HepG2 (cell line): ENCODE results near the gene DHX8. TPM values are rescaled to one million over a fixed set of nuclear protein-coding genes. Genes with fewer than 3 reads are reported as not detected.
A peak's percentile ranks its signal among the peaks of the same experiment; 100 is the strongest.

Source experiments
- AKAP8 ChIP-seq: sonication (generic); formaldehyde crosslinking; IDR thresholded peaks from 2 replicates; pipeline ENCODE4 v1.5.1; 2020; ENCODE audit warnings: mild to moderate bottlenecking, missing genetic modification reagents
- ARID5B ChIP-seq: IDR thresholded peaks from 2 replicates; pipeline ENCODE4 v1.4.0; 2020; ENCODE audit warnings: mild to moderate bottlenecking, missing genetic modification reagents
- CHCHD3 ChIP-seq: sonication (generic); formaldehyde crosslinking; IDR thresholded peaks from 2 replicates; pipeline ENCODE4 v1.8.0; 2022; ENCODE audit warnings: mild to moderate bottlenecking, missing genetic modification reagents, moderate library complexity
- CREBL2 ChIP-seq: sonication (generic); formaldehyde crosslinking; IDR thresholded peaks from 2 replicates; pipeline ENCODE4 v1.8.1; 2023; ENCODE audit warnings: missing genetic modification reagents, mild to moderate bottlenecking, borderline replicate concordance
- NFE2L1 ChIP-seq: sonication (generic); formaldehyde crosslinking; IDR thresholded peaks from 2 replicates; pipeline ENCODE4 v1.4.0; 2020; ENCODE audit warnings: missing genetic modification reagents, mild to moderate bottlenecking, borderline replicate concordance
- PHF20 ChIP-seq: sonication (generic); formaldehyde crosslinking; IDR thresholded peaks from 2 replicates; pipeline ENCODE4 v1.5.0; 2020; ENCODE audit warnings: mild to moderate bottlenecking, missing genetic modification reagents
- RAD51 ChIP-seq: fragments of 450-650 bp; IDR thresholded peaks from 2 replicates; pipeline ENCODE4 v1.6.1; 2016; ENCODE audit warnings: borderline replicate concordance
- SOX6 ChIP-seq, 2 experiments: fragments of 450-650 bp in 1 of 2; sonication (generic) in 1 of 2; formaldehyde crosslinking in 1 of 2; IDR thresholded peaks; 2 replicates each; pipeline versions ENCODE4 v1.4.0 to v1.6.1; 2017 to 2020; ENCODE audit warnings: antibody characterized with exemption in 1 of 2, mild to moderate bottlenecking in 1 of 2, missing genetic modification reagents in 1 of 2
- TSC22D2 ChIP-seq: sonication (generic); formaldehyde crosslinking; IDR thresholded peaks from 2 replicates; pipeline ENCODE4 v1.5.1; 2020; ENCODE audit warnings: missing genetic modification reagents, mild to moderate bottlenecking, borderline replicate concordance
- YY1 ChIP-seq: IDR thresholded peaks from 2 replicates; pipeline ENCODE4 v1.6.1; 2011; ENCODE audit warnings: low read length, low read depth, moderate library complexity, mild to moderate bottlenecking; ENCODE audit not compliant: insufficient read depth, insufficient replicate concordance
- ZBTB3 ChIP-seq: sonication (generic); formaldehyde crosslinking; IDR thresholded peaks from 2 replicates; pipeline ENCODE4 v1.4.0; 2020; ENCODE audit warnings: low read depth, mild to moderate bottlenecking, moderate library complexity, missing genetic modification reagents, borderline replicate concordance
- ZHX2 ChIP-seq, 2 experiments: sonication (generic) in 1 of 2; formaldehyde crosslinking in 1 of 2; IDR thresholded peaks; 2 replicates each; pipeline versions ENCODE4 v1.6.1 to v1.9.0; 2014 to 2022; ENCODE audit warnings: antibody characterized with exemption in 1 of 2, borderline replicate concordance in 1 of 2, inconsistent platforms in 1 of 2, low read depth in 1 of 2, missing genetic modification reagents in 1 of 2
- ZNF101 ChIP-seq: sonication (generic); formaldehyde crosslinking; IDR thresholded peaks from 2 replicates; pipeline ENCODE4 v1.4.0; 2020; ENCODE audit warnings: mild to moderate bottlenecking, low read depth, missing genetic modification reagents, borderline replicate concordance
- ZNF432 ChIP-seq: sonication (generic); formaldehyde crosslinking; IDR thresholded peaks from 2 replicates; pipeline ENCODE4 v1.5.0; 2020; ENCODE audit warnings: missing genetic modification reagents, mild to moderate bottlenecking, borderline replicate concordance
- ZNF747 ChIP-seq: sonication (generic); formaldehyde crosslinking; IDR thresholded peaks from 2 replicates; pipeline ENCODE4 v1.8.1; 2023; ENCODE audit warnings: missing genetic modification reagents, mild to moderate bottlenecking, borderline replicate concordance
- polyA plus RNA-seq, 8 experiments: library from polyadenylated mRNA; depleted of rRNA in 3 of 8; stranded (reverse) in 7 of 8; unstranded in 1 of 8; fragments of >200 nt; fragmentation: Illumina TruSeq in 4 of 8; extraction: Trizol in 4 of 8; gene quantifications; 2 replicates each; pipeline versions ENCODE4 v1.2.1 to v1.2.3, GENCODE V29; 2011 to 2016; ENCODE audit warnings: low read depth in 4 of 8, missing spikeins in 1 of 8, mixed read lengths in 1 of 8; ENCODE audit not compliant: insufficient read depth in 1 of 8
- total RNA-seq, 5 experiments: library from RNA; depleted of rRNA; stranded (reverse); fragments of >200 nt; fragmentation: Illumina TruSeq; extraction: Trizol; gene quantifications; 2 replicates each; pipeline ENCODE4 v1.2.3, GENCODE V29; 2016; ENCODE audit warnings: low read depth in 1 of 5
- TF ChIP-seq, protein P1 (sequence below): sonication (generic); formaldehyde crosslinking; IDR thresholded peaks from 2 replicates; pipeline ENCODE4 v1.4.0; 2020; ENCODE audit warnings: missing genetic modification reagents

Gene DHX8
- total and polyA plus RNA-seq, 2 of the 13 experiments (the other 11 are each of a cell fraction or from before 2014, with no cell fraction given) = 24.8 to 48.9 TPM

DNA sequence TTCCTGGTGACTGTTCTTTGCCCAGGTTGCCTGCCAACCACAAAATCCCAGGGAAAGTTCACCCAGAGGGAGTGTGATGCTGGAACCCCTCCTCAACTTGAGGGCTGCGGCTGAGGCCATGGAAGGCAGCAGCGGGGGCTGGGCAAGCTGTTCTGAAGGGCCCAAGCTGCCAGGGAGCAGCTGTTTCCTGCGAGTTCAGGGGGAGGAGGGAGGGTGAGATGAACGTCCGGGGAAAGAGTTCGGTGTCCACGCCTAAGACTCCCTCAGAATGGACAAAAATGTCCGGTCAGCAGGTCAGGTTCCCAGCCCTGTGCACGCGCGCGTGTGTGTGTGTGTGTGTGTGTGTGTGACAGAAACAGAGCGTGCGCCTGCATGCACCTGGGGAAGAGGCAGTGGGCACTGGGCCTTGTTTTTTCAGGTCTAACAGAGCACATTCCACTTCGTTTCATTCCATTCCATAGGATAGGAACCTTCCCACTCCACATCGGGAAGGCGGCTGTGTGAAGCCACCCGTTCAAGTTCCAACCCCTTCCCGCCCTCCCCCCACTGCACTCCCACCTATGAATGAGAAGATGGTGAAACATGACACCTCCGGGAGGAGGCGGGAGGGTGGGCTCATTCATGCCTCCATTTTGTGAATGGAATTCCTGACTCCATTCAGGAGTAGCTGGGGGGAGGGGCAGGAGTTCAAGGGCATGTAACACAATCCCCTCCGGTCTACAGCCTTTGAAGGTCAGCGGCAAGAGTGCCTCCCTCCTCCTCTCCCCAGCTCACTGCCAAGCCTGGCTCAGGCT, 46.7 kb downstream of the DHX8 start (continued):
- peak; percentile 98 for TF ChIP-seq ARID5B (CRISPR knock-in tag)
- TF ChIP-seq SOX6 (IDR thresholded peaks at IDR 0.05) = no peak
- TF ChIP-seq SOX6 (CRISPR knock-in tag; IDR thresholded peaks at IDR 0.05) = peak; percentile 99
- TF ChIP-seq, protein P1, sequence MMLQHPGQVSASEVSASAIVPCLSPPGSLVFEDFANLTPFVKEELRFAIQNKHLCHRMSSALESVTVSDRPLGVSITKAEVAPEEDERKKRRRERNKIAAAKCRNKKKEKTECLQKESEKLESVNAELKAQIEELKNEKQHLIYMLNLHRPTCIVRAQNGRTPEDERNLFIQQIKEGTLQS (CRISPR knock-in tag) = peak; percentile 63; the same call in 1 of the 2 replicates
- TF ChIP-seq ZNF101 (CRISPR knock-in tag) = peak; percentile 94; the same call in 1 of the 2 replicates
- TF ChIP-seq CREBL2 = peak; percentile 18; the same call in 1 of the 2 replicates
- peak; percentile 86; the same call in 1 of the 2 replicates for TF ChIP-seq TSC22D2
- TF ChIP-seq ZBTB3 (CRISPR knock-in tag) = peak; percentile 80; the same call in 1 of the 2 replicates
- no peak for TF ChIP-seq RAD51
- TF ChIP-seq PHF20 (CRISPR knock-in tag) = peak; percentile 71
- TF ChIP-seq ZNF432 (CRISPR knock-in tag) = no peak
- peak; percentile 64; the same call in 1 of the 2 replicates for TF ChIP-seq NFE2L1 (CRISPR knock-in tag)
- peak; percentile 95 for TF ChIP-seq ZHX2 (IDR thresholded peaks at IDR 0.05; ENCODE audit: low read depth)
- TF ChIP-seq ZHX2 (CRISPR knock-in tag; IDR thresholded peaks at IDR 0.05; ENCODE audit: borderline replicate concordance) = no peak
- peak; percentile 97 for TF ChIP-seq AKAP8
- TF ChIP-seq YY1 = peak; percentile 92
- peak; percentile 90; the same call in 1 of the 2 replicates for TF ChIP-seq ZNF747 (CRISPR knock-in tag)
- TF ChIP-seq CHCHD3 (CRISPR knock-in tag) = peak; percentile 19; the same call in 1 of the 2 replicates
